ENCODE results near the gene CCM2L.

DNA sequence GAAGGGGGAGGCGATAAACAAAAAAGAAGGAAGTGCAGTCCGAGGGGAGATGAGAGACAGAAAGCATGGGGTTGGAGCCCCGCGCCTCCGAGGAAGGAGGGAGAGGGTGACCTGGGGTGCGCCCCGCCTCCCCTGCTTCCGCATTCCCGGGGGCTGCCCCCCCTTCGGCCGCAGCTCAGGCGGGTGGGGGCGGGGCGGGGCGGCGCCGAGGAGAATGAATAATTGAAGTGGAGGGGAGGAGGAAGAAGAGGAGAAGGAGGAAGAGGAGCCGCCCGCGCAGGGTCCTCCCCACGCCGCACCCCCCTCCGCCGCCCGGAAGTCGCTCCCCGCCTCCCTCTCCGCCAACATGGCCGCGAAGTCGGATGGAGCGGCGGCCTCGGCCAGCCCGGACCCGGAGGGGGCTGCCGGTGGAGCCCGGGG, 42.4 kb upstream of the CCM2L start, which contains the start of gene XKR7:
- TF ChIP-seq, protein P1, sequence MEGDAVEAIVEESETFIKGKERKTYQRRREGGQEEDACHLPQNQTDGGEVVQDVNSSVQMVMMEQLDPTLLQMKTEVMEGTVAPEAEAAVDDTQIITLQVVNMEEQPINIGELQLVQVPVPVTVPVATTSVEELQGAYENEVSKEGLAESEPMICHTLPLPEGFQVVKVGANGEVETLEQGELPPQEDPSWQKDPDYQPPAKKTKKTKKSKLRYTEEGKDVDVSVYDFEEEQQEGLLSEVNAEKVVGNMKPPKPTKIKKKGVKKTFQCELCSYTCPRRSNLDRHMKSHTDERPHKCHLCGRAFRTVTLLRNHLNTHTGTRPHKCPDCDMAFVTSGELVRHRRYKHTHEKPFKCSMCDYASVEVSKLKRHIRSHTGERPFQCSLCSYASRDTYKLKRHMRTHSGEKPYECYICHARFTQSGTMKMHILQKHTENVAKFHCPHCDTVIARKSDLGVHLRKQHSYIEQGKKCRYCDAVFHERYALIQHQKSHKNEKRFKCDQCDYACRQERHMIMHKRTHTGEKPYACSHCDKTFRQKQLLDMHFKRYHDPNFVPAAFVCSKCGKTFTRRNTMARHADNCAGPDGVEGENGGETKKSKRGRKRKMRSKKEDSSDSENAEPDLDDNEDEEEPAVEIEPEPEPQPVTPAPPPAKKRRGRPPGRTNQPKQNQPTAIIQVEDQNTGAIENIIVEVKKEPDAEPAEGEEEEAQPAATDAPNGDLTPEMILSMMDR (IDR thresholded peaks at IDR 0.05; ENCODE audit: control extremely low read depth in 1 of 3, insufficient read depth in 1 of 3, low read depth in 1 of 3, low read length in 3 of 3), result no peak
- no peak; the same call in 1 of the 2 replicates for TF ChIP-seq PHF8 (conservative IDR thresholded peaks at IDR 0.05; ENCODE audit: low read depth, low read length)
- TF ChIP-seq POLR2A (IDR thresholded peaks at IDR 0.05; ENCODE audit: control extremely low read depth in 1 of 2, low read depth in 2 of 2, low read length in 2 of 2), result no peak; a peak in 1 of 3 replicates
- TF ChIP-seq BACH1 (IDR thresholded peaks at IDR 0.05; ENCODE audit: low read length), result no peak
- no peak for TF ChIP-seq RAD21 (IDR thresholded peaks at IDR 0.05 in 1 of 2, conservative IDR thresholded peaks at IDR 0.05 in 1 of 2; ENCODE audit: low read depth in 2 of 2, low read length in 2 of 2)
- TF ChIP-seq HDAC6 (IDR thresholded peaks at IDR 0.05; ENCODE audit: low read depth, low read length), result no peak
- no peak for TF ChIP-seq NRF1 (IDR thresholded peaks at IDR 0.05; ENCODE audit: low read depth, low read length)
